K562 (cell line): ENCODE results near the gene EML6. TPM values are rescaled to one million over a fixed set of nuclear protein-coding genes. Genes with fewer than 3 reads are reported as not detected.

Experiments used
- polyA plus RNA-seq, 8 experiments: library from polyadenylated mRNA; depleted of rRNA in 4 of 8; stranded (reverse) in 5 of 8; unstranded in 3 of 8; fragments of >200 nt; fragmentation: Nextera tagmentation in 2 of 8; fragmentation: Illumina TruSeq in 1 of 8; extraction: Ambion mirVana in 2 of 8; extraction: Trizol in 1 of 8; gene quantifications; 2 replicates each; pipeline versions ENCODE4 v1.2.1 to v1.2.3, GENCODE V29; 2011 to 2014; ENCODE audit warnings: inconsistent platforms in 1 of 8, missing spikeins in 1 of 8
- small RNA-seq: library from RNA; depleted of rRNA; stranded (forward); fragments of <200 nt; gene quantifications from one replicate; pipeline ENCODE3, GENCODE V24; 2014
- total RNA-seq, 7 experiments: library from RNA; depleted of rRNA in 6 of 7; stranded (reverse); fragments of >200 nt in 6 of 7; fragmentation: Illumina TruSeq in 2 of 7; extraction: Trizol in 2 of 7; gene quantifications; 2 replicates each; pipeline versions ENCODE4 v1.2.1 to v1.2.3, GENCODE V29; 2011 to 2021; ENCODE audit warnings: low replicate concordance in 1 of 7

The EML6 gene
- total and polyA plus RNA-seq, 9 of the 15 experiments (the other 6 are each of a cell fraction or from before 2014, with no cell fraction given), result 0.07 to 0.56 (median 0.25) TPM

Small RNA genes lying within 50 kb of the gene (small RNA-seq; reads per million reads assigned to genes)
- gene RNU6-433P, result not detected
- not detected for gene RNU7-81P
